H1 (cell line): ENCODE measurements around the gene RSPH6A. TPM values are rescaled to one million over a fixed set of nuclear protein-coding genes. Genes with fewer than 3 reads are reported as not detected.

Experiments used
- BCL11A ChIP-seq, 2 experiments: IDR thresholded peaks; one replicate each; pipeline ENCODE4 v1.6.1; 2011; ENCODE audit warnings: low read depth in 2 of 2, low read length in 2 of 2, mild to moderate bottlenecking in 2 of 2
- FOSL1 ChIP-seq: IDR thresholded peaks from 2 replicates; pipeline ENCODE4 v1.6.1; 2011; ENCODE audit warnings: mild to moderate bottlenecking, low read depth, low read length, moderate library complexity; ENCODE audit not compliant: insufficient read depth
- GTF2F1 ChIP-seq: IDR thresholded peaks from 2 replicates; pipeline ENCODE4 v1.6.1; 2012; ENCODE audit warnings: low read depth, low read length, improper control_type of control experiment, borderline replicate concordance
- HDAC2 ChIP-seq, 2 experiments: fragments of 300-600 bp in 1 of 2; sonication (generic) in 1 of 2; IDR thresholded peaks; 2 replicates each; pipeline ENCODE4 v1.6.1; 2011 to 2012; ENCODE audit warnings: low read depth in 2 of 2, low read length in 2 of 2, mild to moderate bottlenecking in 2 of 2, moderate library complexity in 2 of 2, borderline replicate concordance in 1 of 2, inconsistent platforms in 1 of 2
- SAP30 ChIP-seq: fragments of 300-600 bp; sonication (generic); IDR thresholded peaks from 2 replicates; pipeline ENCODE4 v1.7.1; 2012; ENCODE audit warnings: low read length, moderate library complexity, mild to moderate bottlenecking, inconsistent platforms; ENCODE audit not compliant: insufficient read depth, insufficient replicate concordance
- SP2 ChIP-seq: IDR thresholded peaks from 2 replicates; pipeline ENCODE4 v1.6.1; 2012; ENCODE audit warnings: mild to moderate bottlenecking, low read length, inconsistent platforms
- polyA plus RNA-seq, 7 experiments: library from polyadenylated mRNA; depleted of rRNA in 3 of 7; stranded (reverse) in 5 of 7; unstranded in 2 of 7; fragments of >200 nt in 5 of 7; fragments of 200-250 nt in 2 of 7; gene quantifications; 1 replicate in 5 of 7; 2 replicates in 1 of 7; 4 replicates in 1 of 7; pipeline versions ENCODE4 v1.2.1 to v1.2.3, GENCODE V29; 2011 to 2013; ENCODE audit warnings: missing spikeins in 2 of 7, mixed read lengths in 2 of 7
- total RNA-seq: library from RNA; stranded (reverse); fragmentation: NEBNext Ultra II Directional; extraction: Animal tissue kit (Norgen Biotek cat#: 25700); gene quantifications from 2 replicates; pipeline ENCODE4 v1.2.1, GENCODE V29; 2021
- TF ChIP-seq, protein P1 (sequence below): IDR thresholded peaks from 2 replicates; pipeline ENCODE4 v1.6.1; 2011; ENCODE audit warnings: low read length, improper control_type of control experiment

Gene RSPH6A
- total and polyA plus RNA-seq, 2 of the 8 experiments (the other 6 are each of a cell fraction or from before 2014, with no cell fraction given): 0.05 to 0.19 TPM

DNA sequence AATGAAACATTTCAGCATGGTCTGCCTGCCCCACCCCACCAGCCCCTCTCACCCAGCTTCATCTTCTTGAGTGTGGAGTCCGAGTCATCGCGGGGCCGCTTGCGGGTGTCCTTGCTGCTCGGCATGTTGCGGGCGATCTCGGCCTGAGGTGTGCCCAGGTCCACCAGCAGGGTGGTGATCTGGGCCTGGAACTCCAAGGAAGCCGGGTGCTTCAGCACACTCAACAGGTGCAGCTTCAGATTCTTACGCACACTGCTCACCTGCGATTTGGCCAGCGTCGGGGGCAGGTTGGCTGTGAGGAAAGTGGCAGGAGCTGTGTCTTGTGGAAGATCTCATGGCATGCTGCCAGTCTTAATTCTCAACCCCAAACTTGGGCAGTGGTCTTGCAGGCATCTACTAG, 27.1 kb upstream of the RSPH6A start (continued):
- TF ChIP-seq FOSL1: no peak
- no peak for TF ChIP-seq BCL11A (IDR thresholded peaks at IDR 0.05; ENCODE audit: low read depth in 2 of 2, low read length in 2 of 2)
- no peak for TF ChIP-seq SAP30
- no peak for TF ChIP-seq HDAC2 (IDR thresholded peaks at IDR 0.05; ENCODE audit: borderline replicate concordance in 1 of 2, low read depth in 2 of 2, low read length in 2 of 2)
- TF ChIP-seq, protein P1, sequence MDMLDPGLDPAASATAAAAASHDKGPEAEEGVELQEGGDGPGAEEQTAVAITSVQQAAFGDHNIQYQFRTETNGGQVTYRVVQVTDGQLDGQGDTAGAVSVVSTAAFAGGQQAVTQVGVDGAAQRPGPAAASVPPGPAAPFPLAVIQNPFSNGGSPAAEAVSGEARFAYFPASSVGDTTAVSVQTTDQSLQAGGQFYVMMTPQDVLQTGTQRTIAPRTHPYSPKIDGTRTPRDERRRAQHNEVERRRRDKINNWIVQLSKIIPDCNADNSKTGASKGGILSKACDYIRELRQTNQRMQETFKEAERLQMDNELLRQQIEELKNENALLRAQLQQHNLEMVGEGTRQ: no peak
- no peak for TF ChIP-seq SP2
- TF ChIP-seq GTF2F1: no peak
- TF ChIP-seq, all 59 proteins: peak for 0
